GM19193 (cell line): ENCODE results near the gene MCM3.

Experiments
- POLR2A ChIP-seq: IDR thresholded peaks from 4 replicates; pipeline ENCODE4 v1.6.1; 2011; ENCODE audit not compliant: insufficient read depth, insufficient read length; ENCODE audit errors: extremely low read depth

MCM3 gene

DNA sequence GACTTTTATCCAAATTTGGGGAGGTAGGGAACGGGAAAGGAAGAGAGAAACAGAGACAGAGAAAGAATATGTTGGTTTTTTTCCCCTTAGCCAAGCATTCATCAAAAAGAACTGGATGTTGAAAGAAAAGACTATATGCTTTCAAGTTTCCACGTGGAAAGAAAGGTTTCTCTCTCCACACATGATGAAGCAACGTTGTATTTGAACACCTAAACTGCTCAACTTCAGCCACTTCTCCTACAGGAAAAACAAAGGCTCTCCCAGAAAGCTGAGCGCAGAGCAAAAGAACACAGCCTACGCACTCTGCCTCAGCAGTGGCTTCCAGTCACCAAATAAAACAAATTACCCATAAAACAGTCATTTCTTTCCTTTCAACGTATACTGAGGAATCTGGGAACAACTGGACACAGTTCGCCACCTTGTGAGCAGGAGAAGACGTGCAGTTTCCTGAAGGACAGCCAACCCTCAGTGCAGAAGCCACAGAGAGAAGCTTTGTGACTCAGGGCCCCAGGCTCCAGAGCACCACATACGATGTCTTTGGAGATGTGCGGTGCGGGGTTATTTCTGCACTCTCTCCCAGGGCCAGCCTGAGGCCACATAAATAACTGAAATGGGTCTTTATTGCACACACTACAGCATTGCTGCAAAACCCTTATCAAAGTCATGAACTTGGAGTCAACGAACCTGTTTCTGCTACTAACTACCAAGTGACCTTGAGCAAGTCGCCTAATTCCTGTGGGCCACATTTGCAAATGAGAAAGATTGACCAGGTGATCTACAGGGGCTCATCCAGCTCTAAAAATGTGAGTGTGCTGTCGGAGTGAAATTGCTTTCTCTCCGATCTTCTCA, 50.3 kb downstream of the MCM3 start:
- no peak for TF ChIP-seq POLR2A

DNA sequence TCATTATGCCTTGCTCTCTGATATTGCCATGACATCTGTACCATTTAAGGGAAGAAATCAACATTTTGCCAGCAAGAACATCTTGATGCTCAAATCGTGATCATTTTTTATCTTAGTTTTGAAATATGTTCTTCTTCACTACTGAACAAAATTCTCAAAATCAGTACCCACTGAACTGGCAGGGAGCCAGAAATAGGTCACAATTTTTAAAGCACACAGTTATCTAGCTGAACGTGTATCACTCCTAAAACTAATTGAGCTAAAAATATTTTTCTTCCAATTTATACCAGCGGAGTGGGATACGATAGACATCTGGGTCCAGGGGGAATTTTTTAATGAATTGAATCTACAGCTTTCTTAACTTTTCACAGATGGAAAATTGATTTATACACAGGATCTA, 51.5 kb downstream of the MCM3 start:
- TF ChIP-seq POLR2A, result no peak

DNA sequence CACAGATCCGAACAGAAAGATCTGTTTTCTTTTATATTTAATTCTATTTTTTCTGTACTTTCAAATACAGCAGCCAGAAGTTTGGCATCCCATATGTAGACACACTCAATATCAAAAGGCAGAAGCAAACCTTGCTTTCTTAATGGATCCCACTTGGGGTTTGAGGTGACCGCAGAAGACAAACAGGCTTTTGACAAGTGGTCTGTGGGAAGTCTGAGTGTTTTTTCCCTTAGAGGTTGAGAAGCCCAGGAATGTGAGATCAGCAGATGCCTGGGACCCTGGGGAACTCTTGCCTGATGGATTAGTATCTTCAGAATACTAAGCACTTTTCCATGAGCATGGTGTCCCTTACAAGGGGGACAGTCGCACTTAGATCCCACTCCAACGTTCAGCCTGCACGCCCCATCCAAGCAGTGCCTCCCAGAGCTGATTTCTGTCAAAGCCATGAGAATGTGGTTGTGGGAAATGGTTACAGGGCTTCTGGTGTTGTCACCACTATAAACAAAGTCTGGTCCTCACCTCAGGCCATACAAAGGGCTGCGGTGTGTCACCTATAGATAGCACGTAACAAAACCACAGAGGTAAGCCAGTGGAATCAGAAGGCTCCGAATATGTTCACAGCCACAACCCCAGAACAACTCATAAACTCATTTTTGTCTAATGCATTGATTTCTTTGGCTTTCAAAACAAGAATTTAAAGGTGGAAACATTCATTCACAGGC, 53.0 kb downstream of the MCM3 start:
- no peak for TF ChIP-seq POLR2A

DNA sequence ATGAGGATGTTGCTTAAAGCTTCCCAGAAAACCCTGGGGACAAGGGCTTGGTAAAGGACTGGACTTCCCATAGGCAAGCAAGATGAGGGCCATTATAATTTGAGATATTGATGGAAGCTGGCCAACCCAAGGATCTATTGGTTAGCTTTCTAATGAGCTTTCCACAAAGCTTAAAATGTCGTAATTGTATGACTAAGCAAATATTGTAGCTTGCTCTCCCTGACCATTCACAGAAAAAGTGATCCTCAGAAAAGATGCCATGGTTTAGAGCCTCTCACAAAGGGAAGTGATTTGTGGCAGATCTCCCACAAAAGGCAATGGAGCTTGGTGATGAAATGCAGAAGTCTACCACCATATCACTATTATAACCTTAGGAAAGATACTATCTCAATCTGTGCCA, 53.9 kb downstream of the MCM3 start:
- no peak for TF ChIP-seq POLR2A

DNA sequence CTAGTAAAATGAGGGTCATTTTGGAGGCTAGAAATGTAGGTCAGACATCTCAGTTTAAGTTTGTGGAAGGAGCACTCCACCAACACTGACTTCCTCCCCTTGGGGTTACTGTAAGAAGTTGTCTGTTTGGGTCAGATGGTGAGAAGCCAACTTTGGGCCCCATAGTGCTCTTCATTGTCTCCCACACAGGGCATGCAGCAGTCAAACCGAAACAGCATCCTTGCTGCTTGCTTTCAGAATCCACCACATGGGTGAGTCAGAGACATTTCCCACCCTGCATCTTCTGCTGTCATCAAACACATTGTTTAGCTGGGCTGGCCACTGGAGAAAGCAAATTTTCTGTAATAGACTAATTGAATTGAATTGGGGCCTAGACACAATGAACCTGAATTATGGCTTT, 57.0 kb downstream of the MCM3 start:
- no peak for TF ChIP-seq POLR2A

DNA sequence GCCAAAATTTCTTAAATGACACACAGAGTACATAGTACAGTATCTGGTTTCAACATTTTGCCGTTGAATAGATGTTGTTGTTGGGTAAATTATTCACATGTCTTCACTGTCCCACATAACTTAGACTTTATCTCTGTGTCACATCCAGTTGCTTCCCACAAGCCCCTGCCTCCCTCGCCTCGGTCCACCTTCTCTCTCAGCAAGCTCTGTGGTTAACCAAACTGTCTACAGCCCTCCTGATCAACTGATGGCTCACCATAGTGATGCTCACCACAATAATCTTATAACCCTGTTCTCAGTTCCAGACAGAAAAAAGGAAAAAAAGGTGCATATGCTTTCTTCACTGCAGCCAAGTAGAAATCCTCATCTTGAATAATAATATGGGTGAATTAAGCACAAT, 63.2 kb downstream of the MCM3 start:
- TF ChIP-seq POLR2A, result no peak

DNA sequence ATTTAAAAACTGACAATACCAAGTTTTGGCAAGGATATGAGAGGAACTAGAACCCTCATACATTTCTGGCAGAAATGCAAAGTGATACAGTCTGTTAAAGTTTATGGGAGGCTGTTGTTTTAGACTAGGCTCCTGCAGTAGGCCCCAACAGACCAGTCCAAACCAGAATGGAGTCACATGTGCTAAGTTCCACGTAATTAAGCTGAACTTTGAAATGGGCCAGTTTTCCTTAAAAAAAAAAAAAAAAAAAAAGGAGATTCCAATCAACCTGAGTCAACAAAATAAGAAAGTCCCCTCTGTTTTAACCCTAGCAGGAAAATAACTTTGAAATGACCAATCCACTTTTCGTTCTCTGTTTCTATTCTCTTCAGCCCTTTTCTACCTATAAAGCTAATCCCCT, 66.8 kb downstream of the MCM3 start:
- no peak for TF ChIP-seq POLR2A

DNA sequence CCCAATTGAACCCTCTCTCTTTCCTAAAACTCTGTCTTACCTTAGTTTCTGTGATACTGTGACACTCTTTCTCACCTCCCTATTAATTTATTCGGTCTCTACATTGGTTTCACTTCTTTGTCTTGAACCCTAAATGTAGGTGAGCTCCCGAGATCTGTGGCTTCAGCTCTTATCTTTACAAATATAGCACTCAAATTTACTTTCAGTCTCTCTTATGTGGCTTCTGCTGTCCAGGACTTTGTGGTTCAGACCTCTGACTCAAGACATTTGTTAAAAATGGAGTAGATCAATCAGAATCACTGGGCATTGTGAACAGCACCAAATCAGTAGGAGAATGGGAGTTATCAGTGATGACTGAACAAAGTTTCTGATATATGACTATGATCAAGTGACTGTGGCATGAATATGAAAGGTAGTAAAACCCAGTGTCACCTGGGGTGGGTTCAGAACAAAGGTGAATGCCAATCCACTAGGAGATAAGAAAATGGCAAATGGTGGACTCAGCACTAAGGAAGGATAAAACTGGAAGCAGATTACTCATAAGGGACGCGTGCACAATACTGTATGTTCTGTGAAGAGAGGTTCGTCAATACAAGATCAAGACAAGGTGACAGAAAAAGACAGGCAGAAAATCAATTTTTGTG, 67.5 kb downstream of the MCM3 start:
- no peak for TF ChIP-seq POLR2A

DNA sequence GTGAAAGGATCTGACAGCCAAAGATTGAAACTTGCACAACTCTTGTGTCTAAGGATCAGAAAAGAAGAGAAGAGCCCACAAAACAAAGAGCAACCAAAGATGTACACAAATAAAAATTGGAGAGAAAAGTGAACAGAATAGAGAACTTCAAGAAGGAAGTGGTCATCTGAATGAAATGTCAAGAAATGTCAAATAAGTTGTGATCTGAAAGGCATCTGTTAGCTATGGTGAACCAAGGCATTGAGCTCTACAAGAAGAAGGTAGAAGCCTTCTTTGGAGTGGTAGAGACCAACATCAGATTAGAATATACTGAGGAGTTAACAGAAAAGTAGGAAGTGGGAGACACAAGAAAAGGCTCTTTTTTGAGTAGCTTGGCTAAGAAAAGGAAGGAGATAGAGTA, 68.8 kb downstream of the MCM3 start:
- no peak for TF ChIP-seq POLR2A
